Activated B cell treated with CpG ODN at 0.5 μM for 24 hours (primary cell): Measurements from ENCODE around the gene BLOC1S1. TPM values are rescaled to one million over a fixed set of nuclear protein-coding genes. Genes with fewer than 3 reads are reported as not detected.

Experiments
- ATAC-seq: fragments of 200-7000 bp; cut with Tn5 transposase; one replicate; pipeline ENCODE4 v1.10.0; 2021; ENCODE audit warnings: low read depth, mild to moderate bottlenecking, moderate library complexity
- CTCF ChIA-PET: fragments of 350-600 bp; sonication (Branson Sonifier 250); formaldehyde crosslinking; loops from one replicate; lab custom pipeline; 2021; ENCODE audit warnings: antibody characterized with exemption; lab: Charles Lee
- POLR2A ChIA-PET: fragments of 350-600 bp; sonication (Branson Sonifier 250); formaldehyde crosslinking; loops from one replicate; lab custom pipeline; 2021; ENCODE audit warnings: antibody characterized with exemption; lab: Charles Lee
- DNase-seq: peaks from one replicate; pipeline ENCODE4 v3.0.0; 2022
- H3K27ac Mint-ChIP-seq: one replicate; pipeline ENCODE4 v1.8.0; 2020; ENCODE audit warnings: mixed read lengths
- H3K27me3 Mint-ChIP-seq: one replicate; pipeline ENCODE4 v1.8.0; 2021; ENCODE audit warnings: mixed read lengths
- H3K36me3 Mint-ChIP-seq: one replicate; pipeline ENCODE4 v1.8.0; 2021; ENCODE audit warnings: low read depth, mixed read lengths
- H3K4me1 Mint-ChIP-seq: one replicate; pipeline ENCODE4 v1.8.0; 2021; ENCODE audit warnings: mixed read lengths
- H3K4me3 Mint-ChIP-seq: one replicate; pipeline ENCODE4 v1.8.0; 2020; ENCODE audit warnings: mild to moderate bottlenecking, mixed read lengths
- H3K9me3 Mint-ChIP-seq: one replicate; pipeline ENCODE4 v1.8.0; 2020; ENCODE audit warnings: mixed read lengths
- intact Hi-C: fragments of 100-400 bp; cut with micrococcal nuclease; formaldehyde crosslinking; loops from one replicate; pipeline ENCODE4 v1.15.1; 2024
- total RNA-seq: library from RNA; stranded (reverse); gene quantifications from 2 replicates; pipeline ENCODE4 v1.2.3, GENCODE V29; 2022
- TF ChIP-seq, protein P1 (sequence below): fragments of 200-600 bp; IDR thresholded peaks from one replicate; pipeline ENCODE4 v1.8.0; 2022; ENCODE audit warnings: antibody characterized with exemption, mild to moderate bottlenecking

BLOC1S1 gene
- total RNA-seq, 1 donor from 2014 or later = 91.0 TPM

DNA sequence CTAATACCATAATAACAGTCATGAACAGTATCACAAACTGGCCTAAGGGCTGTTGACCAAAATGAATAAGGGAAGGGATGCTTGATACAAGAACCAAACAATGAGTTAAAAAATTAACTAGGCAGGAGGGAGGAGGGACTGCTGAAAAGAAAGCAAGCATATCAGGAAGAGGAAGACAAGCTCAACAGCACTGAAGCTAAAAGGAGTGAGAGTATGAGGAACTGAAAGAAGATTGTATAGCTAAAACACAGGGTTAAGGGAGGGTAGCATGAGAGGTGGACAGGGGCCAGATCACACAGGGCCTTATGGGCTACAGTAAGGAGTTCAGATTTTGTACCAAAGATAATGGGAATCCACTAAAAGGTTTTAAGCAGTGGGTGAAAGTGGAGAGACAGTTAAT, 42.2 kb upstream of the BLOC1S1 start:
- no peaks in the 10 kb centered on the region for H3K9me3 Mint-ChIP-seq
- ChIA-PET CTCF (interaction anchor here (0.8 to 2.3 kb wide), 7 partner anchors 8 to 65 kb away, joined by 3 to 6 read pairs (median 4); partner anchors contain the start of gene BLOC1S1), POLR2A (interaction anchor here (0.8 to 1.9 kb wide), 10 partner anchors 9 to 144 kb away, joined by 3 to 16 read pairs (median 5); partner anchors contain the start of genes BLOC1S1, ORMDL2 and SARNP)
- H3K27me3 Mint-ChIP-seq = no peaks in the 10 kb centered on the region
- DNase-seq (no peak), ATAC-seq (peak; percentile 99)
- TF ChIP-seq, protein P1, sequence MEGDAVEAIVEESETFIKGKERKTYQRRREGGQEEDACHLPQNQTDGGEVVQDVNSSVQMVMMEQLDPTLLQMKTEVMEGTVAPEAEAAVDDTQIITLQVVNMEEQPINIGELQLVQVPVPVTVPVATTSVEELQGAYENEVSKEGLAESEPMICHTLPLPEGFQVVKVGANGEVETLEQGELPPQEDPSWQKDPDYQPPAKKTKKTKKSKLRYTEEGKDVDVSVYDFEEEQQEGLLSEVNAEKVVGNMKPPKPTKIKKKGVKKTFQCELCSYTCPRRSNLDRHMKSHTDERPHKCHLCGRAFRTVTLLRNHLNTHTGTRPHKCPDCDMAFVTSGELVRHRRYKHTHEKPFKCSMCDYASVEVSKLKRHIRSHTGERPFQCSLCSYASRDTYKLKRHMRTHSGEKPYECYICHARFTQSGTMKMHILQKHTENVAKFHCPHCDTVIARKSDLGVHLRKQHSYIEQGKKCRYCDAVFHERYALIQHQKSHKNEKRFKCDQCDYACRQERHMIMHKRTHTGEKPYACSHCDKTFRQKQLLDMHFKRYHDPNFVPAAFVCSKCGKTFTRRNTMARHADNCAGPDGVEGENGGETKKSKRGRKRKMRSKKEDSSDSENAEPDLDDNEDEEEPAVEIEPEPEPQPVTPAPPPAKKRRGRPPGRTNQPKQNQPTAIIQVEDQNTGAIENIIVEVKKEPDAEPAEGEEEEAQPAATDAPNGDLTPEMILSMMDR = no peak
- intact Hi-C loops = loop anchor here (2.0 to 5.0 kb wide), 2 partner anchors 33 to 254 kb away; partner anchors contain the start of genes ITGA7 and PYM1
- H3K27ac Mint-ChIP-seq = peak overlapping the region; percentile 90
- peaks cover 28% of the 10 kb centered on the region for H3K4me1 Mint-ChIP-seq
- H3K4me3 Mint-ChIP-seq = peak overlapping the region; percentile 21
- no peaks in the 10 kb centered on the region for H3K36me3 Mint-ChIP-seq

DNA sequence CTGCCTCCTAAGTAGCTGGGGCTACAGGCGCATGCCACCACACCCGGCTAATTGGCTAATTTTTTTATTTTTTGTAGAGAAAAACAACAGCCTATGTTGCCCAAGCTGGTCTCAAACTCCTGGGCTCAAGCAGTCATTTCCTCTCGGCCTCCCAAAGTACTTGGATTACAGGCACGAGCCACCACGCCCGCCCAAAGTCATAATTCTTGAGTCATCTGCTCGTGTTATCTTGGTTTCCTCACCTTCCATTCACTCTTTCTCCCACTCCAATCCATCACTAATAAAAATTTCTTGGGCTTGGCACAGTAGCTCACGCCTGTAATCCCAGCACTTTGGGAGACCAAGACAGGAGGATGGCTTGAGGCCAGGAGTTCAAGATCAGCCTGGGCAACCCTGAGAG, 40.2 kb upstream of the BLOC1S1 start:
- Mint-ChIP-seq H3K27me3 (no peaks in the 10 kb centered on the region), H3K4me3 (no peak overlapping the region), H3K36me3 (no peaks in the 10 kb centered on the region), H3K27ac (no peak overlapping the region), H3K4me1 (peaks cover 28% of the 10 kb centered on the region), H3K9me3 (no peaks in the 10 kb centered on the region)
- ATAC-seq (no peak), DNase-seq (no peak)
- intact Hi-C loops = no loop called here
- TF ChIP-seq, protein P1 = no peak
- ChIA-PET POLR2A (interaction anchor here (1.0 kb wide), 1 partner anchor 63 kb away, joined by 3 read pairs; no protein-coding TSS in a partner anchor), CTCF (interaction anchor here (2.9 kb wide), 1 partner anchor 20 kb away, joined by 12 read pairs; no protein-coding TSS in a partner anchor)

DNA sequence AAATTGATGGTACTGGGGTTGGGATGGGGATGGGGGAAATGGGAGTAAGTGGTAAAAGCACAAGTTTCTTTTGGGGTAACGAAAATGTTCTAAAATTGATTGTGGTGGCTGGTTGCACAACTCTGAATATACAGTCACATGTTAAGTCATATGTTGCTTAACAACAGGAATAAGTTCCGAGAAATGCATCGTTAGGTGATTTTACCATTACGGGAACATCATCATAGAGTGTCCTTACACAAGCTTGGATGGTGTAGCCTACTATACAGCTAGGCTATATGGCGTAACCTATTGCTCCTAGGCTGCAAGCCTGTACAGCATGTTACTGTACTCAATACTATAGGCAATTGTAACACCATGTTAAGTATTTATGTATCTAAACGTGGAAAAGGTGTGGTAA, 39.1 kb upstream of the BLOC1S1 start:
- intact Hi-C loops = no loop called here

DNA sequence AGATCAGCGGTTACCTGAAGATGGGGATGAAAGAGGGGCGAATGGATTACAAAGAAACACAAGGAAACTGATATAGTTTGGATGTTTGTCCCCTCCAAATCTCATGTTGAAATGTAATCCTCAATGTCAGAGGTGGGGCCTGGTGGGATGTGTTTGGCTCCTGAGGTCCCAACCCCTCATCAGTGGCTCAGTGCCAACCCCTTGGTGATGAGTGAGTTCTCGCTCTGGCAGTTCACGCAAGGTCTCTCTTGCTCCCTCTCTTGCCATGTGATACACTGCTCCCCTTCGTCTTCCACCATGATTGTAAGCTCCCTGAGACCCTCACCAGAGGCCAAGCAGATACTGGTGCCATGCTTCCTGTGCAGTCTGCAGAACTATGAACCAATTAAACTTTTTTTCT, 36.2 kb upstream of the BLOC1S1 start:
- intact Hi-C loops = no loop called here
- Mint-ChIP-seq H3K27me3 (no peaks in the 10 kb centered on the region), H3K4me1 (peaks cover 35% of the 10 kb centered on the region), H3K4me3 (no peak overlapping the region), H3K27ac (no peak overlapping the region), H3K36me3 (no peaks in the 10 kb centered on the region), H3K9me3 (no peaks in the 10 kb centered on the region)
- ChIA-PET POLR2A (no interaction called here), CTCF (no interaction called here)
- TF ChIP-seq, protein P1 = no peak
- no peak for DNase-seq
- no peak for ATAC-seq

More for the DNA sequence above, 39.1 kb upstream of the BLOC1S1 start:
- ATAC-seq (no peak), DNase-seq (no peak)
- H3K27ac Mint-ChIP-seq = no peak overlapping the region
- TF ChIP-seq, protein P1 = no peak
- CTCF ChIA-PET = interaction anchor here (2.9 kb wide), 1 partner anchor 21 kb away, joined by 12 read pairs; no protein-coding TSS in a partner anchor
- no peaks in the 10 kb centered on the region for H3K27me3 Mint-ChIP-seq
- POLR2A ChIA-PET = no interaction called here
- H3K4me3 Mint-ChIP-seq = no peak overlapping the region
- H3K9me3 Mint-ChIP-seq = no peaks in the 10 kb centered on the region
- no peaks in the 10 kb centered on the region for H3K36me3 Mint-ChIP-seq
- peaks cover 36% of the 10 kb centered on the region for H3K4me1 Mint-ChIP-seq

DNA sequence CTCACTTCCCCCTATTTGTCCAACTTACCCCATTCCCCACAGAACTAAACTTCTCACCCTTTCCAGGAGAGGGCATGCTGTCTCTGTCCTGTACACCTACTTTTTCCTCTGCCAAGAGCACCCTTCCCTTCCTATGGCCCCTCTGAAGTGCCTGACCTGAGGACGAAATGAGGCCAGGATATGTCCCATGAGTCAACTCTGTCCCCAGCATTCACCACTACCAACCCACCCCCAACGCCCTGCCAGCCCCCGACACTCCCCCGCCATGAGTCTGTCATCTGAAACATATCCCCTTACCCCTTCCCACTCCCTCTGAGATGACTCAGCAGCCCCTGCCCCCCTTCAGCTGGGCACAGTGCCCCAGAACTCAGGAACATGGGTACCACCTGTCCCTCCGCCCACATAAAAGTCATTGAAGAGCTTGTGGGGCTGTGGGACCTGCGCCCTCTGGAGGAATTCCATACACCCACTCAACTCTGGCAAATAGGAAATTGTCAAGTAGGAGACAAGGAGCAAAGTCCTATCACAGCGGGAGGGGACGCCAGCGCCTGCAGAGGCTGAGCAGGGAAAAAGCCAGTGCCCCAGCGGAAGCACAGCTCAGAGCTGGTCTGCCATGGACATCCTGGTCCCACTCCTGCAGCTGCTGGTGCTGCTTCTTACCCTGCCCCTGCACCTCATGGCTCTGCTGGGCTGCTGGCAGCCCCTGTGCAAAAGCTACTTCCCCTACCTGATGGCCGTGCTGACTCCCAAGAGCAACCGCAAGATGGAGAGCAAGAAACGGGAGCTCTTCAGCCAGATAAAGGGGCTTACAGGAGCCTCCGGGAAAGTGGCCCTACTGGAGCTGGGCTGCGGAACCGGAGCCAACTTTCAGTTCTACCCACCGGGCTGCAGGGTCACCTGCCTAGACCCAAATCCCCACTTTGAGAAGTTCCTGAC, 34.4 kb upstream of the BLOC1S1 start:
- DNase-seq (no peak), ATAC-seq (peak; percentile 28)
- intact Hi-C loops = loop anchor here (2.0 kb wide), 1 partner anchor 25 kb away; the partner anchor contains the start of gene ITGA7
- Mint-ChIP-seq H3K27me3 (no peaks in the 10 kb centered on the region), H3K4me1 (peaks cover 33% of the 10 kb centered on the region), H3K36me3 (no peaks in the 10 kb centered on the region), H3K9me3 (no peaks in the 10 kb centered on the region), H3K4me3 (peak overlapping the region; percentile 68), H3K27ac (no peak overlapping the region)
- ChIA-PET POLR2A (interaction anchor here (0.9 to 1.9 kb wide), 2 partner anchors 8 to 35 kb away, joined by 4 to 10 read pairs; partner anchors contain the start of gene BLOC1S1), CTCF (interaction anchor here (0.8 to 1.4 kb wide), 4 partner anchors 8 to 56 kb away, joined by 3 to 4 read pairs (median 4); no protein-coding TSS in a partner anchor)
- TF ChIP-seq, protein P1 = no peak
